ENCODE results near the gene PRSS2.

DNA sequence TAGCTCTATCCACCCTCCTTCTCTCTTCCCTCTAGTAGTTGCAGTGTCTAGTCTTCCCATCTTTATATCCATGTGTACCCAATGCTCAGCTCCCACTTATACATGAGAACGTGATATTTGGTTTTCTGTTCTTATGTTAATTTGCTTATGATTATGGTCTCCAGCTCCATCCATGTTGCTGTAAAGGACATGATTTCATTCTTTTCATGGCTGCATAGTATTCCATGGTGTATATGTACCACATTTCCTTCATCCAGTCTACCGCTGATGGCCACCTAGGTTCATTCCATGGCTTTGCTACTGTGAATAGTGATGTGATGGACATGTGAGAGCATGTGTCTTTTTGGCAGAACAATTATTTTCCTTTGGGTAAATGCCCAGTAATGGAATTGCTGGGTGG, 6.5 kb downstream of the PRSS2 start:
- TF ChIP-seq, protein P1, sequence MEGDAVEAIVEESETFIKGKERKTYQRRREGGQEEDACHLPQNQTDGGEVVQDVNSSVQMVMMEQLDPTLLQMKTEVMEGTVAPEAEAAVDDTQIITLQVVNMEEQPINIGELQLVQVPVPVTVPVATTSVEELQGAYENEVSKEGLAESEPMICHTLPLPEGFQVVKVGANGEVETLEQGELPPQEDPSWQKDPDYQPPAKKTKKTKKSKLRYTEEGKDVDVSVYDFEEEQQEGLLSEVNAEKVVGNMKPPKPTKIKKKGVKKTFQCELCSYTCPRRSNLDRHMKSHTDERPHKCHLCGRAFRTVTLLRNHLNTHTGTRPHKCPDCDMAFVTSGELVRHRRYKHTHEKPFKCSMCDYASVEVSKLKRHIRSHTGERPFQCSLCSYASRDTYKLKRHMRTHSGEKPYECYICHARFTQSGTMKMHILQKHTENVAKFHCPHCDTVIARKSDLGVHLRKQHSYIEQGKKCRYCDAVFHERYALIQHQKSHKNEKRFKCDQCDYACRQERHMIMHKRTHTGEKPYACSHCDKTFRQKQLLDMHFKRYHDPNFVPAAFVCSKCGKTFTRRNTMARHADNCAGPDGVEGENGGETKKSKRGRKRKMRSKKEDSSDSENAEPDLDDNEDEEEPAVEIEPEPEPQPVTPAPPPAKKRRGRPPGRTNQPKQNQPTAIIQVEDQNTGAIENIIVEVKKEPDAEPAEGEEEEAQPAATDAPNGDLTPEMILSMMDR (IDR thresholded peaks at IDR 0.05; ENCODE audit: poor library complexity), result no peak
- TF ChIP-seq EZH2 (IDR thresholded peaks at IDR 0.05; ENCODE audit: borderline replicate concordance), result no peak

All from hepatocyte (in vitro differentiated cells).